Neuronal stem cell (in vitro differentiated cells): ENCODE data around the gene MIOX.

ENCODE experiments used
- DNase-seq: peaks from one replicate; pipeline ENCODE4 v3.0.0-alpha.2; 2013; ENCODE audit warnings: low spot score
- H2AFZ ChIP-seq: one replicate; pipeline ENCODE4 v1.6.1; 2013; ENCODE audit warnings: mild to moderate bottlenecking, low read length, inconsistent platforms
- H2AK5ac ChIP-seq: 2 replicates; pipeline ENCODE4 v1.6.1; 2013; ENCODE audit warnings: low read depth, mild to moderate bottlenecking, inconsistent platforms, low read length, moderate library complexity, mixed read lengths
- H2BK120ac ChIP-seq: 2 replicates; pipeline ENCODE4 v1.6.1; 2013; ENCODE audit warnings: low read depth, mild to moderate bottlenecking, inconsistent platforms, low read length, moderate library complexity, mixed read lengths
- H2BK12ac ChIP-seq: one replicate; pipeline ENCODE4 v1.6.1; 2013; ENCODE audit warnings: low read length, inconsistent platforms
- H2BK15ac ChIP-seq: 2 replicates; pipeline ENCODE4 v1.6.1; 2013; ENCODE audit warnings: mild to moderate bottlenecking, low read length, inconsistent platforms, mixed read lengths
- H2BK5ac ChIP-seq: one replicate; pipeline ENCODE4 v1.6.1; 2013; ENCODE audit warnings: inconsistent platforms, mild to moderate bottlenecking, low read length, moderate library complexity
- H3K14ac ChIP-seq: one replicate; pipeline ENCODE4 v1.6.1; 2013; ENCODE audit warnings: low read length, inconsistent platforms
- H3K18ac ChIP-seq: 2 replicates; pipeline ENCODE4 v1.6.1; 2013; ENCODE audit warnings: low read length, inconsistent platforms
- H3K23ac ChIP-seq: 2 replicates; pipeline ENCODE4 v1.6.1; 2013; ENCODE audit warnings: low read depth, mild to moderate bottlenecking, mixed read lengths, low read length, inconsistent platforms; ENCODE audit not compliant: poor library complexity
- H3K27ac ChIP-seq: replicated peaks from 3 replicates; pipeline ENCODE4 v1.5.1; 2013; ENCODE audit warnings: low read length, inconsistent platforms
- H3K27me3 ChIP-seq, 3 experiments: 2 replicates each; pipeline ENCODE4 v1.6.1; 2013; ENCODE audit warnings: low read length in 3 of 3, mild to moderate bottlenecking in 2 of 3, inconsistent platforms in 1 of 3, low read depth in 1 of 3, mixed read lengths in 1 of 3, moderate library complexity in 1 of 3; ENCODE audit not compliant: control insufficient read depth in 3 of 3, insufficient read depth in 3 of 3
- H3K36me3 ChIP-seq, 2 donors: replicated peaks in 1 of 2; 2 replicates each; pipeline ENCODE4 v1.6.1; 2013; ENCODE audit warnings: low read length in 2 of 2; ENCODE audit not compliant: control insufficient read depth in 2 of 2, insufficient read depth in 2 of 2
- H3K4ac ChIP-seq: 2 replicates; pipeline ENCODE4 v1.6.1; 2013; ENCODE audit warnings: inconsistent platforms, mild to moderate bottlenecking, low read length, moderate library complexity
- H3K4me1 ChIP-seq, 2 donors: 1 replicate in 1 of 2; 2 replicates in 1 of 2; pipeline ENCODE4 v1.6.1; 2013; ENCODE audit warnings: low read length in 2 of 2, low read depth in 1 of 2; ENCODE audit not compliant: control insufficient read depth in 2 of 2, insufficient read depth in 1 of 2
- H3K4me2 ChIP-seq: one replicate; pipeline ENCODE4 v1.6.1; 2013; ENCODE audit warnings: mild to moderate bottlenecking, low read length, inconsistent platforms; ENCODE audit not compliant: insufficient read depth, poor library complexity, severe bottlenecking
- H3K4me3 ChIP-seq, 2 donors: 2 replicates each; pipeline ENCODE4 v1.5.1; 2013; ENCODE audit warnings: low read length in 2 of 2, mild to moderate bottlenecking in 2 of 2, inconsistent platforms in 1 of 2, moderate library complexity in 1 of 2
- H3K79me1 ChIP-seq: one replicate; pipeline ENCODE4 v1.6.1; 2013; ENCODE audit warnings: low read depth, mild to moderate bottlenecking, inconsistent platforms, low read length, moderate library complexity
- H3K9ac ChIP-seq: one replicate; pipeline ENCODE4 v1.6.1; 2013; ENCODE audit warnings: mild to moderate bottlenecking, low read depth, low read length, inconsistent platforms; ENCODE audit not compliant: poor library complexity
- H3K9me3 ChIP-seq, 2 donors: replicated peaks in 1 of 2; 2 replicates each; pipeline versions ENCODE3 to v1.6.1; 2013; ENCODE audit warnings: low read length in 2 of 2, mild to moderate bottlenecking in 2 of 2, inconsistent platforms in 1 of 2, low read depth in 1 of 2, mixed read lengths in 1 of 2, moderate library complexity in 1 of 2; ENCODE audit not compliant: control insufficient read depth in 2 of 2, insufficient read depth in 1 of 2
- H4K8ac ChIP-seq: one replicate; pipeline ENCODE4 v1.6.1; 2013; ENCODE audit warnings: low read depth, mild to moderate bottlenecking, inconsistent platforms, low read length, moderate library complexity
- H4K91ac ChIP-seq: one replicate; pipeline ENCODE4 v1.6.1; 2013; ENCODE audit warnings: low read length, low read depth, mild to moderate bottlenecking, inconsistent platforms; ENCODE audit not compliant: poor library complexity
- WGBS, 2 donors: extraction: QIAGEN DNeasy Blood & Tissue Kit; methylation state at CpG; one replicate each; pipeline ENCODE4 v1.1.7; 2013; ENCODE audit warnings: missing lambda C conversion rate in 2 of 2, mixed read lengths in 1 of 2; ENCODE audit not compliant: insufficient read length in 2 of 2, insufficient replicate concordance in 1 of 2; ENCODE audit errors: extremely low coverage in 2 of 2; 5-methylcytosine and 5-hydroxymethylcytosine counted together

The MIOX gene

GRCh38 chr22:50452649-50453048 lies 34.0 kb upstream of the MIOX start:
- H4K91ac ChIP-seq, result no peak overlapping the region
- H3K4me1 ChIP-seq, result no peaks in the 10 kb centered on the region
- no peak overlapping the region for H4K8ac ChIP-seq
- H2AFZ ChIP-seq, result no peak overlapping the region
- H3K4me2 ChIP-seq, result no peak overlapping the region
- no peak for DNase-seq
- no peak overlapping the region for H3K27ac ChIP-seq
- H2AK5ac ChIP-seq, result no peak overlapping the region
- peaks cover 0 to 5% of the 10 kb centered on the region in 2 donors for H3K9me3 ChIP-seq
- no CpG with 5 or more reads among the region's 5 CpGs for WGBS, 2 donors
- H2BK5ac ChIP-seq, result no peak overlapping the region
- H3K4ac ChIP-seq, result no peak overlapping the region
- peaks cover 51 to 91% of the 10 kb centered on the region in 2 donors for H3K36me3 ChIP-seq
- H2BK12ac ChIP-seq, result no peak overlapping the region
- H3K14ac ChIP-seq, result no peak overlapping the region
- no peak overlapping the region for H2BK120ac ChIP-seq
- no peak overlapping the region for H3K4me3 ChIP-seq
- H2BK15ac ChIP-seq, result no peak overlapping the region
- H3K18ac ChIP-seq, result no peak overlapping the region
- H3K79me1 ChIP-seq, result peaks cover 8% of the 10 kb centered on the region
- no peak overlapping the region for H3K9ac ChIP-seq
- H3K27me3 ChIP-seq, result no peaks in the 10 kb centered on the region
- H3K23ac ChIP-seq, result no peak overlapping the region

DNA sequence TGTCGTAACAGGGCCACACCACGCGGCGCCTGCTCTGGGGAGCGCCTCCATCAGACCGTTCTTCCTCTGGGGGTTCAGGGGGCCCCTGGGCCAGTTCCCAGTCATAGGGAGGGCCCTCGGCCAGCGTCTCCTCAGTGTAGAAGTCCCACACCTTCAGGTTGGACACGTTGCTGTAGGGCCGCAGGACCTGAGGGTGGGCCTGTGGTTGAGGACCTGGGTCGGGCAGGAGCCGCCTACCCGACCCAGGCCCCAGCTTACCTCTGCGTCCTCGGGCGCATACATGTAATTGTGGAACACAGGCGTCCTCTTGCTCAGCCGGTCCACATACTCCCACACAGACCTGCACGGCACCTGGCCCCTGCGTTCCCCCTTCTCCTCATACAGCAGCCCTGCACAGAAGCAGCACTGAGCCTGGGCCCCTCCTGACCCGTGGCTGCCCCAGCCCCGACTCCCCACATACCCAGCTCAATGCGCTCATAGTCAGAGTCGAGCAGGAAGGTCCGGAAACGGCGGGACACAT lies 32.0 kb upstream of the MIOX start:
- Histone ChIP-seq H3K4me1 (no peaks in the 10 kb centered on the region), H3K4me3 (no peak overlapping the region), H3K36me3 (peaks cover 53 to 92% of the 10 kb centered on the region in 2 donors), H3K9me3 (peaks cover 0 to 5% of the 10 kb centered on the region in 2 donors), H3K27ac (no peak overlapping the region), H4K8ac (no peak overlapping the region), H3K27me3 (no peaks in the 10 kb centered on the region), H3K4ac (no peak overlapping the region), H3K4me2 (no peak overlapping the region), H3K9ac (no peak overlapping the region), H3K18ac (no peak overlapping the region), H3K79me1 (peaks cover 8% of the 10 kb centered on the region), H2BK15ac (no peak overlapping the region), H4K91ac (no peak overlapping the region), H2AFZ (no peak overlapping the region), H2BK5ac (peak overlapping the region; percentile 53), H2AK5ac (no peak overlapping the region), H2BK12ac (no peak overlapping the region), H2BK120ac (no peak overlapping the region), H3K23ac (peak overlapping the region; percentile 73), H3K14ac (no peak overlapping the region)
- no peak for DNase-seq
- WGBS, 2 donors, result no CpG with 5 or more reads among the region's 27 CpGs

- peaks cover 5% of the 10 kb centered on the region for H3K79me1 ChIP-seq
- H2BK120ac ChIP-seq, result no peak overlapping the region
- peak overlapping the region; percentile 30 for H3K9ac ChIP-seq
- H3K4ac ChIP-seq, result no peak overlapping the region
- H3K4me2 ChIP-seq, result no peak overlapping the region
- no peak overlapping the region for H2AK5ac ChIP-seq
- H3K4me1 ChIP-seq, result no peaks in the 10 kb centered on the region
- H3K23ac ChIP-seq, result peak overlapping the region; percentile 73
- peaks cover 54 to 94% of the 10 kb centered on the region in 2 donors for H3K36me3 ChIP-seq
- no CpG with 5 or more reads among the region's 18 CpGs for WGBS, 2 donors
- H3K27ac ChIP-seq, result no peak overlapping the region
- H3K4me3 ChIP-seq, result no peak overlapping the region
- no peak overlapping the region for H3K18ac ChIP-seq
- no peak overlapping the region for H2BK15ac ChIP-seq
- no peak overlapping the region for H2AFZ ChIP-seq
- H3K9me3 ChIP-seq, result peaks cover 0 to 2% of the 10 kb centered on the region in 2 donors
- no peak overlapping the region for H4K8ac ChIP-seq
- H3K14ac ChIP-seq, result no peak overlapping the region
- no peaks in the 10 kb centered on the region for H3K27me3 ChIP-seq
- DNase-seq, result no peak
- H4K91ac ChIP-seq, result no peak overlapping the region
- no peak overlapping the region for H2BK12ac ChIP-seq
- peak overlapping the region; percentile 53 for H2BK5ac ChIP-seq
Measured at GRCh38 chr22:50455201-50455600, 31.5 kb upstream of the MIOX start.

DNA sequence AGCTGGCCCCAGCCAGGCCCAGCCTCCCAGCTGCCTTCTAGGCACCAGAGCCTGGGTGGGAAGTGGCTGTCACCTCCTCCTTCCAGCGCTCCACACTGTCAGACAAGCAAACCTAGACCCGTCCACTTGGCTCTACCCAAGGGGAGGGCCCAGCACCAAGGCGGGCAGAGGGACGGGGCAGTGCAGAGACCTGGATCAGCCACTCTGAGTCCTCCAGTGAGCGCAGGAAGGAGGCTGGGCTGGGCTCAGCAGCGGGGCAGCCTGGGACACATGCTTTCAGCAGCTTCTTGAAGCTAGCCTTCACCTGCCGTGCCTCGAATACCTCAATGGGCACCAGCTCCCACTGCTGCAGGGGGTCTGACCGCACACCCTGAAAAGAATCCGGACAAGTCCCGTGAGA lies 30.6 kb upstream of the MIOX start:
- Histone ChIP-seq H3K79me1 (peaks cover 5% of the 10 kb centered on the region), H4K8ac (no peak overlapping the region), H4K91ac (no peak overlapping the region), H3K23ac (no peak overlapping the region), H2BK120ac (no peak overlapping the region), H3K18ac (no peak overlapping the region), H3K4ac (no peak overlapping the region), H3K36me3 (peaks cover 62 to 95% of the 10 kb centered on the region in 2 donors), H3K14ac (no peak overlapping the region), H2BK5ac (no peak overlapping the region), H3K4me3 (no peak overlapping the region), H2BK15ac (no peak overlapping the region), H2BK12ac (no peak overlapping the region), H3K4me1 (no peaks in the 10 kb centered on the region), H2AK5ac (no peak overlapping the region), H3K4me2 (no peak overlapping the region), H3K9me3 (peaks cover 0 to 2% of the 10 kb centered on the region in 2 donors), H3K9ac (no peak overlapping the region), H2AFZ (no peak overlapping the region), H3K27me3 (no peaks in the 10 kb centered on the region), H3K27ac (no peak overlapping the region)
- no peak for DNase-seq
- no CpG with 5 or more reads among the region's 11 CpGs for WGBS, 2 donors
